HG02642 (cell line): ENCODE data around the gene RHEX.
A peak's percentile ranks its signal among the peaks of the same experiment; 100 is the strongest.
"Not testable (repeated sequence)": the region's sequence is repeated elsewhere in the genome, so short reads cannot be mapped to it uniquely, and the experiment has no call there.

ENCODE experiments used
- ATAC-seq: cut with Tn5 transposase; IDR thresholded peaks from one replicate; pipeline ENCODE4 v1.9.1; 2021; ENCODE audit warnings: mild to moderate bottlenecking; ENCODE audit not compliant: unreplicated experiment, poor library complexity

RHEX gene

GRCh38 chr1:206055639-206056323 is 2.8 kb downstream of the RHEX start:
- not testable (repeated sequence) for ATAC-seq

GRCh38 chr1:206058289-206058926 is 5.4 kb downstream of the RHEX start:
- ATAC-seq, result peak; percentile 27

GRCh38 chr1:206058927-206059292 is 5.9 kb downstream of the RHEX start:
- ATAC-seq, result peak; percentile 51

- ATAC-seq, result no peak
Observed at GRCh38 chr1:206059355-206059915, 6.5 kb downstream of the RHEX start.

GRCh38 chr1:206060844-206061243 is 7.9 kb downstream of the RHEX start:
- no peak for ATAC-seq

- no peak for ATAC-seq
Observed at GRCh38 chr1:206062464-206062863, 9.5 kb downstream of the RHEX start.

GRCh38 chr1:206064001-206064400 is 11.0 kb downstream of the RHEX start:
- not testable (repeated sequence) for ATAC-seq

GRCh38 chr1:206064501-206064900 is 11.5 kb downstream of the RHEX start:
- not testable (repeated sequence) for ATAC-seq

- no peak for ATAC-seq
Observed at GRCh38 chr1:206065547-206066145, 12.7 kb downstream of the RHEX start.

GRCh38 chr1:206066479-206067171 is 13.7 kb downstream of the RHEX start:
- ATAC-seq, result peak; percentile 86

GRCh38 chr1:206067486-206068227 is 14.7 kb downstream of the RHEX start:
- ATAC-seq, result no peak

GRCh38 chr1:206068314-206068713 is 15.3 kb downstream of the RHEX start:
- ATAC-seq, result no peak

- ATAC-seq, result no peak
Observed at GRCh38 chr1:206070627-206071304, 17.8 kb downstream of the RHEX start.

GRCh38 chr1:206074839-206075238 is 21.9 kb downstream of the RHEX start:
- no peak for ATAC-seq

- ATAC-seq, result no peak
Observed at GRCh38 chr1:206075786-206076755, 23.1 kb downstream of the RHEX start.

GRCh38 chr1:206079135-206079534 is 26.2 kb downstream of the RHEX start:
- no peak for ATAC-seq

- no peak for ATAC-seq
Observed at GRCh38 chr1:206080026-206080820, 27.2 kb downstream of the RHEX start.

- ATAC-seq, result no peak
Observed at GRCh38 chr1:206081856-206082255, 28.9 kb downstream of the RHEX start.
